NCI-H446 treated with DMSO at 0.1 percent for 48 hours (cell line): Measurements from ENCODE around the gene PARM1.

ENCODE experiments used
- DNase-seq: peaks from one replicate; lab custom pipeline; 2025; lab: John Stamatoyannopoulos, UW

Gene PARM1

GRCh38 chr4:75030649-75031235, 97.8 kb downstream of the PARM1 start:
- no peak for DNase-seq

- DNase-seq, result no peak
These were observed 98.9 kb downstream of the PARM1 start for GRCh38 chr4:75031775-75032174.

GRCh38 chr4:75034523-75034922, 101.6 kb downstream of the PARM1 start:
- no peak for DNase-seq

GRCh38 chr4:75035321-75035720, 102.4 kb downstream of the PARM1 start:
- no peak for DNase-seq

- DNase-seq, result no peak
These were observed 103.3 kb downstream of the PARM1 start for GRCh38 chr4:75036046-75036830.

GRCh38 chr4:75037252-75037651, 104.3 kb downstream of the PARM1 start:
- no peak for DNase-seq

- no peak for DNase-seq
These were observed 105.5 kb downstream of the PARM1 start for GRCh38 chr4:75038376-75038775.

GRCh38 chr4:75040703-75041102, 107.8 kb downstream of the PARM1 start:
- DNase-seq, result no peak

GRCh38 chr4:75042601-75043208, 109.8 kb downstream of the PARM1 start:
- DNase-seq, result no peak

- DNase-seq, result no peak
These were observed 113.3 kb downstream of the PARM1 start for GRCh38 chr4:75046226-75046625.

- DNase-seq, result no peak
These were observed 113.7 kb downstream of the PARM1 start for GRCh38 chr4:75046641-75047040.

- no peak for DNase-seq
These were observed 115.4 kb downstream of the PARM1 start for GRCh38 chr4:75048208-75048879.

- DNase-seq, result no peak
These were observed 118.5 kb downstream of the PARM1 start for GRCh38 chr4:75051431-75051830.

- no peak for DNase-seq
These were observed 120.4 kb downstream of the PARM1 start for GRCh38 chr4:75053352-75053751.

- no peak for DNase-seq
These were observed 121.2 kb downstream of the PARM1 start for GRCh38 chr4:75054078-75054477.

- DNase-seq, result no peak
These were observed 123.4 kb downstream of the PARM1 start for GRCh38 chr4:75056277-75056676.

- no peak for DNase-seq
These were observed 124.5 kb downstream of the PARM1 start for GRCh38 chr4:75057369-75057768.

- no peak for DNase-seq
These were observed 125.6 kb downstream of the PARM1 start for GRCh38 chr4:75058486-75058885.

- DNase-seq, result no peak
These were observed 130.5 kb downstream of the PARM1 start for GRCh38 chr4:75063433-75063832.

- peak; percentile 29 for DNase-seq
These were observed 133.0 kb downstream of the PARM1 start for GRCh38 chr4:75065909-75066308.

- no peak for DNase-seq
These were observed 136.7 kb downstream of the PARM1 start for GRCh38 chr4:75069493-75070074.

GRCh38 chr4:75071317-75071716, 138.4 kb downstream of the PARM1 start:
- DNase-seq, result no peak
